Astrocyte (in vitro differentiated cells and primary cell): ENCODE data around the gene FLYWCH1. TPM values are rescaled to one million over a fixed set of nuclear protein-coding genes. Genes with fewer than 3 reads are reported as not detected.
A peak's percentile ranks its signal among the peaks of the same experiment; 100 is the strongest.

Experiments
- DNase-seq: peaks from one replicate; pipeline ENCODE4 v3.0.0-alpha.2; 2010; ENCODE audit warnings: low read depth
- FAIRE-seq: peaks from 2 replicates; lab custom pipeline; 2011; peaks lifted over from hg19 to GRCh38; lab: Jason Lieb, UNC
- H2AFZ ChIP-seq: 2 replicates; pipeline ENCODE4 v1.6.0; 2012; ENCODE audit warnings: low read depth, low read length, inconsistent platforms
- H3K27ac ChIP-seq: 2 replicates; pipeline ENCODE4 v1.5.1; 2011; ENCODE audit warnings: low read depth, low read length, inconsistent platforms
- H3K27me3 ChIP-seq: 2 replicates; pipeline ENCODE4 v1.6.0; 2011; ENCODE audit warnings: low read length, inconsistent platforms; ENCODE audit not compliant: insufficient read depth
- H3K36me3 ChIP-seq: 2 replicates; pipeline ENCODE4 v1.5.1; 2011; ENCODE audit warnings: low read length, inconsistent platforms; ENCODE audit not compliant: insufficient read depth
- H3K4me1 ChIP-seq: 2 replicates; pipeline ENCODE4 v1.5.1; 2011; ENCODE audit warnings: low read length, inconsistent platforms; ENCODE audit not compliant: insufficient read depth
- H3K4me2 ChIP-seq: 2 replicates; pipeline ENCODE4 v1.6.0; 2012; ENCODE audit warnings: low read length, inconsistent platforms
- H3K4me3 ChIP-seq: 2 replicates; pipeline ENCODE4 v1.5.1; 2011; ENCODE audit warnings: low read depth, mild to moderate bottlenecking, low read length, inconsistent platforms; ENCODE audit not compliant: insufficient read depth
- H3K79me2 ChIP-seq: 2 replicates; pipeline ENCODE4 v1.6.0; 2012; ENCODE audit warnings: mild to moderate bottlenecking, low read length, inconsistent platforms; ENCODE audit not compliant: insufficient read depth
- H3K9ac ChIP-seq: 2 replicates; pipeline ENCODE4 v1.6.0; 2012; ENCODE audit warnings: mild to moderate bottlenecking, low read length, inconsistent platforms
- H3K9me3 ChIP-seq: 2 replicates; pipeline ENCODE4 v1.5.1; 2012; ENCODE audit warnings: low read depth, mild to moderate bottlenecking, low read length, inconsistent platforms; ENCODE audit not compliant: insufficient read depth
- H4K20me1 ChIP-seq: 2 replicates; pipeline ENCODE4 v1.6.0; 2012; ENCODE audit warnings: low read length, inconsistent platforms; ENCODE audit not compliant: insufficient read depth
- H3K27ac Mint-ChIP-seq: one replicate; pipeline ENCODE4 v1.8.0; 2021; ENCODE audit warnings: mild to moderate bottlenecking, mixed read lengths; ENCODE audit not compliant: unreplicated experiment
- H3K27me3 Mint-ChIP-seq: one replicate; pipeline ENCODE4 v1.8.0; 2021; ENCODE audit warnings: low read depth, mixed read lengths; ENCODE audit not compliant: unreplicated experiment
- H3K36me3 Mint-ChIP-seq: one replicate; pipeline ENCODE4 v1.8.0; 2021; ENCODE audit warnings: low read depth, mixed read lengths; ENCODE audit not compliant: unreplicated experiment
- H3K4me1 Mint-ChIP-seq: one replicate; pipeline ENCODE4 v1.8.0; 2021; ENCODE audit warnings: low read depth, mixed read lengths; ENCODE audit not compliant: unreplicated experiment
- H3K4me3 Mint-ChIP-seq: one replicate; pipeline ENCODE4 v1.8.0; 2021; ENCODE audit warnings: mild to moderate bottlenecking, moderate library complexity, mixed read lengths; ENCODE audit not compliant: unreplicated experiment
- H3K9me3 Mint-ChIP-seq: one replicate; pipeline ENCODE4 v1.8.0; 2021; ENCODE audit warnings: mild to moderate bottlenecking, mixed read lengths; ENCODE audit not compliant: unreplicated experiment
- EZH2 ChIP-seq: IDR thresholded peaks from 2 replicates; pipeline ENCODE4 v1.6.1; 2012; ENCODE audit warnings: mild to moderate bottlenecking, low read length, inconsistent platforms; ENCODE audit not compliant: insufficient read depth
- total RNA-seq: library from RNA; stranded (reverse); gene quantifications from 2 replicates; pipeline ENCODE4 v1.2.1, GENCODE V29; 2021
- TF ChIP-seq, protein P1 (sequence below): IDR thresholded peaks from 2 replicates; pipeline ENCODE4 v1.5.1; 2011; ENCODE audit warnings: low read depth, mild to moderate bottlenecking, inconsistent platforms, low read length, moderate library complexity; ENCODE audit not compliant: insufficient read depth

FLYWCH1 gene
- total RNA-seq, 1 donor from 2014 or later = 58.9 TPM

GRCh38 chr16:2969545-2970521 is 58.1 kb downstream of the FLYWCH1 start:
- peak overlapping the region; percentile 77 for H2AFZ ChIP-seq
- Mint-ChIP-seq H3K27ac (no peak overlapping the region), H3K9me3 (no peaks in the 10 kb centered on the region), H3K4me3 (peak overlapping the region; percentile 66), H3K4me1 (no peaks in the 10 kb centered on the region), H3K27me3 (peaks cover 14% of the 10 kb centered on the region), H3K36me3 (peaks cover 6% of the 10 kb centered on the region)
- FAIRE-seq = no peak
- no peaks in the 10 kb centered on the region for H3K36me3 ChIP-seq
- peak overlapping the region; percentile 72 for H3K9ac ChIP-seq
- TF ChIP-seq EZH2 = no peak
- TF ChIP-seq, protein P1, sequence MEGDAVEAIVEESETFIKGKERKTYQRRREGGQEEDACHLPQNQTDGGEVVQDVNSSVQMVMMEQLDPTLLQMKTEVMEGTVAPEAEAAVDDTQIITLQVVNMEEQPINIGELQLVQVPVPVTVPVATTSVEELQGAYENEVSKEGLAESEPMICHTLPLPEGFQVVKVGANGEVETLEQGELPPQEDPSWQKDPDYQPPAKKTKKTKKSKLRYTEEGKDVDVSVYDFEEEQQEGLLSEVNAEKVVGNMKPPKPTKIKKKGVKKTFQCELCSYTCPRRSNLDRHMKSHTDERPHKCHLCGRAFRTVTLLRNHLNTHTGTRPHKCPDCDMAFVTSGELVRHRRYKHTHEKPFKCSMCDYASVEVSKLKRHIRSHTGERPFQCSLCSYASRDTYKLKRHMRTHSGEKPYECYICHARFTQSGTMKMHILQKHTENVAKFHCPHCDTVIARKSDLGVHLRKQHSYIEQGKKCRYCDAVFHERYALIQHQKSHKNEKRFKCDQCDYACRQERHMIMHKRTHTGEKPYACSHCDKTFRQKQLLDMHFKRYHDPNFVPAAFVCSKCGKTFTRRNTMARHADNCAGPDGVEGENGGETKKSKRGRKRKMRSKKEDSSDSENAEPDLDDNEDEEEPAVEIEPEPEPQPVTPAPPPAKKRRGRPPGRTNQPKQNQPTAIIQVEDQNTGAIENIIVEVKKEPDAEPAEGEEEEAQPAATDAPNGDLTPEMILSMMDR = no peak
- H3K27me3 ChIP-seq = peaks cover 21% of the 10 kb centered on the region
- no peaks in the 10 kb centered on the region for H3K79me2 ChIP-seq
- H3K4me1 ChIP-seq = peaks cover 4% of the 10 kb centered on the region
- peak overlapping the region; percentile 71 for H3K4me3 ChIP-seq
- H4K20me1 ChIP-seq = peaks cover 28% of the 10 kb centered on the region
- no peaks in the 10 kb centered on the region for H3K9me3 ChIP-seq
- peak; percentile 4 for DNase-seq
- no peak overlapping the region for H3K27ac ChIP-seq
- H3K4me2 ChIP-seq = peak overlapping the region; percentile 97

- H3K27me3 ChIP-seq = peaks cover 17% of the 10 kb centered on the region
- H3K9me3 ChIP-seq = no peaks in the 10 kb centered on the region
- H3K79me2 ChIP-seq = no peaks in the 10 kb centered on the region
- no peak for FAIRE-seq
- peaks cover 4% of the 10 kb centered on the region for H3K4me1 ChIP-seq
- no peaks in the 10 kb centered on the region for H3K36me3 ChIP-seq
- H3K4me3 ChIP-seq = peak overlapping the region; percentile 71
- Mint-ChIP-seq H3K4me3 (peak overlapping the region; percentile 64), H3K9me3 (no peaks in the 10 kb centered on the region), H3K4me1 (no peaks in the 10 kb centered on the region), H3K27me3 (peaks cover 12% of the 10 kb centered on the region), H3K27ac (no peak overlapping the region), H3K36me3 (peaks cover 6% of the 10 kb centered on the region)
- H3K9ac ChIP-seq = peak overlapping the region; percentile 72
- H4K20me1 ChIP-seq = peaks cover 28% of the 10 kb centered on the region
- H3K4me2 ChIP-seq = peak overlapping the region; percentile 97
- TF ChIP-seq EZH2 = no peak
- TF ChIP-seq, protein P1 = no peak
- no peak for DNase-seq
- H3K27ac ChIP-seq = no peak overlapping the region
- H2AFZ ChIP-seq = no peak overlapping the region
These were observed 58.8 kb downstream of the FLYWCH1 start for GRCh38 chr16:2970563-2970962.
